Endodermal cell (in vitro differentiated cells): ENCODE results near the gene CUEDC2. TPM values are rescaled to one million over a fixed set of nuclear protein-coding genes. Genes with fewer than 3 reads are reported as not detected.

Experiments
- DNase-seq: peaks from one replicate; pipeline ENCODE4 v3.0.0-alpha.2; 2017
- H3K27ac ChIP-seq: 2 replicates; pipeline ENCODE4 v1.5.1; 2013; ENCODE audit warnings: mild to moderate bottlenecking, low read depth, low read length, moderate library complexity
- H3K27me3 ChIP-seq: 2 replicates; pipeline ENCODE4 v1.6.1; 2013; ENCODE audit warnings: mild to moderate bottlenecking, low read length, moderate library complexity; ENCODE audit not compliant: insufficient read depth, control insufficient read depth, poor library complexity, severe bottlenecking
- H3K36me3 ChIP-seq: 2 replicates; pipeline ENCODE4 v1.7.0; 2013; ENCODE audit warnings: mild to moderate bottlenecking, low read length, moderate library complexity; ENCODE audit not compliant: control insufficient read depth, insufficient read depth
- H3K4me1 ChIP-seq: one replicate; pipeline ENCODE4 v1.7.0; 2013; ENCODE audit warnings: low read length; ENCODE audit not compliant: control insufficient read depth, insufficient read depth
- H3K4me3 ChIP-seq: 2 replicates; pipeline ENCODE4 v1.5.1; 2013; ENCODE audit warnings: mild to moderate bottlenecking, low read length, moderate library complexity
- H3K9ac ChIP-seq: 2 replicates; pipeline ENCODE4 v1.6.1; 2013; ENCODE audit warnings: mild to moderate bottlenecking, low read length, moderate library complexity; ENCODE audit not compliant: poor library complexity, severe bottlenecking; ENCODE audit errors: extremely low read depth
- H3K9me3 ChIP-seq: 2 replicates; pipeline ENCODE4 v1.6.1; 2013; ENCODE audit warnings: mild to moderate bottlenecking, low read length, moderate library complexity; ENCODE audit not compliant: control insufficient read depth
- H3K27ac Mint-ChIP-seq: 2 replicates; pipeline ENCODE4 v1.8.0; 2020; ENCODE audit warnings: mixed read lengths
- H3K27me3 Mint-ChIP-seq: 2 replicates; pipeline ENCODE4 v1.8.0; 2021; ENCODE audit warnings: mild to moderate bottlenecking, mixed read lengths; ENCODE audit not compliant: insufficient read depth
- H3K36me3 Mint-ChIP-seq: 2 replicates; pipeline ENCODE4 v1.8.0; 2020; ENCODE audit warnings: low read depth, mixed read lengths
- H3K4me1 Mint-ChIP-seq: 2 replicates; pipeline ENCODE4 v1.8.0; 2020; ENCODE audit warnings: mixed read lengths
- H3K4me3 Mint-ChIP-seq: 2 replicates; pipeline ENCODE4 v1.8.0; 2020; ENCODE audit warnings: mild to moderate bottlenecking, moderate library complexity, mixed read lengths
- H3K9me3 Mint-ChIP-seq: 2 replicates; pipeline ENCODE4 v1.8.0; 2020; ENCODE audit warnings: mild to moderate bottlenecking, mixed read lengths
- WGBS, 2 experiments: methylation state at CpG; one replicate each; pipeline versions ENCODE4 v1.1.5 to v1.1.7; 2013; ENCODE audit warnings: missing lambda C conversion rate in 2 of 2, mixed read lengths in 1 of 2; ENCODE audit not compliant: insufficient coverage in 1 of 2, insufficient read length in 1 of 2; 5-methylcytosine and 5-hydroxymethylcytosine counted together
- microRNA-seq: library from miRNA; unstranded; fragments of <30 nt; microRNA quantifications from one replicate; pipeline ENCODE4 v1.2.0, GENCODE V29; 2020; ENCODE audit warnings: borderline microRNAs expressed
- total RNA-seq, 2 donors: library from RNA; stranded (reverse); fragmentation: NEBNext Ultra II Directional in 1 of 2; extraction: Animal tissue kit (Norgen Biotek cat#: 25700) in 1 of 2; gene quantifications; 2 replicates in 1 of 2; 3 replicates in 1 of 2; pipeline ENCODE4 v1.2.1, GENCODE V29; 2021
- TF ChIP-seq, protein P1 (sequence below): fragments of 200-600 bp; sonication (generic); conservative IDR thresholded peaks from 2 replicates; pipeline ENCODE4 v1.5.0; 2021; ENCODE audit warnings: antibody characterized with exemption, mild to moderate bottlenecking

The CUEDC2 gene
- total RNA-seq, 2 donors from 2014 or later: 51.7 to 82.9 TPM

DNA sequence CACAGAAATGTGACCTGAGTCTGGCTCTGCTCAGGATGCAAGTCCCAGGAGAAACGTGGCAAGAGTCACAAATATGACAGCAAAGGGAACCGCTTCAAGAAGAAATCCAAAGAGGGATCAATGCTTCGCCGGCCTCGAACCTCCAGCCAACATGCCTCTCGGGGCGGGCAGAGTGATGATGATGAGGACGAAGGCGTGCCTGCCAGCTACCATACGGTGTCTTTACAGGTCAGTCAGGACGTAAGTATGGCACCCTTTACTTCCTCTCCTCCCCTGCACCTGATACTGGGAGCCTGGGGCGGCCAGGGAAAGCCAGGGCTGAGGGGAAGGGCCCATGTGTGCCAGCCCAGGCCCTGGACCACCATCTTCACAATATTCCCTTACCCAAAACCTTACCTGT lies 55.5 kb downstream of the CUEDC2 start:
- WGBS, 2 experiments: 94 to 99% methylated on average over 10 to 12 of the region's 12 CpGs

DNA sequence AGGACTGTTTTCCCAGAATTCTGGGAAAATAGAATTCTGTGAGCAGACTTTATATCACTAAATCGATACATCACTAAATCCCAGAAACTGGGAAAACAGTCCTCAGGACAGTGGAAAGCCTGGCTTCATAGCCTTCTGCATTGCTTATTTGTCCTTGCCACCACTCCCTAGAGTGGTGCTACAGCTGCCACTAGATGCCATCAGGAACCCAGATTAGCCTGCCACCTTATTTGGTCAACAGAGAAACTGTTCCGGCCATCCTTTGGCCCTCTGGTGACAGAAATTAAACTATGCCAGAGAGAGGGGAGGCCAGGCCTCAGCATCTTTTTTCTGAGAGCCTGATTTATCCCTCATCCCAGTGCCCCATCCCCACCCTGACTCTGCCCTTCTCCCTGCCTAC lies 56.5 kb downstream of the CUEDC2 start:
- H3K9ac ChIP-seq: no peak overlapping the region
- DNase-seq: no peak
- no peak overlapping the region for H3K4me3 Mint-ChIP-seq
- H3K36me3 Mint-ChIP-seq: peaks cover 60% of the 10 kb centered on the region
- H3K27ac Mint-ChIP-seq: no peak overlapping the region
- H3K36me3 ChIP-seq: peaks cover 66% of the 10 kb centered on the region
- H3K4me1 ChIP-seq: no peaks in the 10 kb centered on the region
- no peak overlapping the region for H3K27ac ChIP-seq
- H3K4me3 ChIP-seq: no peak overlapping the region
- no peaks in the 10 kb centered on the region for H3K27me3 ChIP-seq
- no peaks in the 10 kb centered on the region for H3K9me3 ChIP-seq
- 86 to 88% methylated on average over 2 of the region's 2 CpGs for WGBS, 2 experiments
- TF ChIP-seq, protein P1, sequence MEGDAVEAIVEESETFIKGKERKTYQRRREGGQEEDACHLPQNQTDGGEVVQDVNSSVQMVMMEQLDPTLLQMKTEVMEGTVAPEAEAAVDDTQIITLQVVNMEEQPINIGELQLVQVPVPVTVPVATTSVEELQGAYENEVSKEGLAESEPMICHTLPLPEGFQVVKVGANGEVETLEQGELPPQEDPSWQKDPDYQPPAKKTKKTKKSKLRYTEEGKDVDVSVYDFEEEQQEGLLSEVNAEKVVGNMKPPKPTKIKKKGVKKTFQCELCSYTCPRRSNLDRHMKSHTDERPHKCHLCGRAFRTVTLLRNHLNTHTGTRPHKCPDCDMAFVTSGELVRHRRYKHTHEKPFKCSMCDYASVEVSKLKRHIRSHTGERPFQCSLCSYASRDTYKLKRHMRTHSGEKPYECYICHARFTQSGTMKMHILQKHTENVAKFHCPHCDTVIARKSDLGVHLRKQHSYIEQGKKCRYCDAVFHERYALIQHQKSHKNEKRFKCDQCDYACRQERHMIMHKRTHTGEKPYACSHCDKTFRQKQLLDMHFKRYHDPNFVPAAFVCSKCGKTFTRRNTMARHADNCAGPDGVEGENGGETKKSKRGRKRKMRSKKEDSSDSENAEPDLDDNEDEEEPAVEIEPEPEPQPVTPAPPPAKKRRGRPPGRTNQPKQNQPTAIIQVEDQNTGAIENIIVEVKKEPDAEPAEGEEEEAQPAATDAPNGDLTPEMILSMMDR: no peak
- no peaks in the 10 kb centered on the region for H3K27me3 Mint-ChIP-seq
- no peaks in the 10 kb centered on the region for H3K9me3 Mint-ChIP-seq
- no peaks in the 10 kb centered on the region for H3K4me1 Mint-ChIP-seq

More for the DNA sequence above, 55.5 kb downstream of the CUEDC2 start:
- H3K36me3 Mint-ChIP-seq: peaks cover 56% of the 10 kb centered on the region
- no peak overlapping the region for H3K4me3 Mint-ChIP-seq
- no peak overlapping the region for H3K27ac ChIP-seq
- no peaks in the 10 kb centered on the region for H3K9me3 Mint-ChIP-seq
- no peaks in the 10 kb centered on the region for H3K9me3 ChIP-seq
- peaks cover 63% of the 10 kb centered on the region for H3K36me3 ChIP-seq
- no peaks in the 10 kb centered on the region for H3K27me3 Mint-ChIP-seq
- no peak overlapping the region for H3K9ac ChIP-seq
- no peak overlapping the region for H3K4me3 ChIP-seq
- no peaks in the 10 kb centered on the region for H3K4me1 Mint-ChIP-seq
- no peak for DNase-seq
- H3K27ac Mint-ChIP-seq: no peak overlapping the region
- TF ChIP-seq, protein P1: no peak
- H3K27me3 ChIP-seq: no peaks in the 10 kb centered on the region
- no peaks in the 10 kb centered on the region for H3K4me1 ChIP-seq

DNA sequence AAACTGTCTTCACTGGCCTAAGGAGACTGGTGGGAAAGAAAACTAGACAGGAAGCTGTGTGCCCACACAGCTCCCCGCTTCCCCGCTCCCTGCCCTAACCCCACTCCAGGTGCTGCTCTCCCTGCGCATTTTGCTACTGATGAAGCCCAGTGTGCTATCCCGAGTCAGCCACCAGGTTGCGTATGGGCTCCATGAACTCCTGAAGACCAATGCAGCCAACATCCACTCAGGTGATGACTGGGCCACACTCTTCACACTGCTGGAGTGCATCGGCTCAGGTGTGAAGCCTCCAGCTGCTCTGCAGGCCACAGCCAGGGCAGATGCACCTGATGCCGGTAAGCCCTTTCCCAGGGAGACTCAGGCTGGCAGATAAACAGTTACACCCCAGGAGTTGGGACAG lies 57.1 kb downstream of the CUEDC2 start:
- TF ChIP-seq, protein P1: peak; percentile 64
- Mint-ChIP-seq H3K4me3 (no peak overlapping the region), H3K9me3 (no peaks in the 10 kb centered on the region), H3K4me1 (no peaks in the 10 kb centered on the region), H3K36me3 (peaks cover 60% of the 10 kb centered on the region), H3K27ac (no peak overlapping the region), H3K27me3 (no peaks in the 10 kb centered on the region)
- H3K36me3 ChIP-seq: peaks cover 68% of the 10 kb centered on the region
- H3K27ac ChIP-seq: no peak overlapping the region
- no peak overlapping the region for H3K4me3 ChIP-seq
- no peak overlapping the region for H3K9ac ChIP-seq
- peak; percentile 77 for DNase-seq
- H3K27me3 ChIP-seq: no peaks in the 10 kb centered on the region
- no peaks in the 10 kb centered on the region for H3K9me3 ChIP-seq
- 92 to 94% methylated on average over 7 of the region's 7 CpGs for WGBS, 2 experiments
- H3K4me1 ChIP-seq: no peaks in the 10 kb centered on the region

Small RNA genes lying within 50 kb of the gene (microRNA-seq; reads per million reads assigned to microRNA genes)
- 113 reads per million, percentile 75 among the genes with 10 or more reads in this experiment for gene MIR146B

Other genes with a start within 250 kb of the CUEDC2 start
- not detected for gene ELOVL3, start 206.3 kb downstream of the CUEDC2 start, total RNA-seq
- gene PITX3, start 191.1 kb downstream of the CUEDC2 start, total RNA-seq: not detected
- gene GBF1, start 187.0 kb downstream of the CUEDC2 start, total RNA-seq: 10 to 100 TPM; 31.1 to 31.4 TPM
- gene NFKB2, start 36.9 kb downstream of the CUEDC2 start, total RNA-seq: 10 to 100 TPM; 28.7 to 45.2 TPM
- 1 to 10 TPM; 2.8 to 8.3 TPM for gene PSD, start 13.8 kb downstream of the CUEDC2 start, total RNA-seq
- 10 to 100 TPM in 1 of 2 donors, 1 to 10 TPM in 1; 9.7 to 11.4 TPM for gene FBXL15, start 11.7 kb downstream of the CUEDC2 start, total RNA-seq
- under 1 TPM; 0.35 to 0.93 TPM for gene C10orf95, start 19.0 kb upstream of the CUEDC2 start, total RNA-seq
- gene ACTR1A, start 70.1 kb upstream of the CUEDC2 start, total RNA-seq: 100 to 1,000 TPM in 1 of 2 donors, 10 to 100 TPM in 1; 91.6 to 114 TPM
- 10 to 100 TPM; 19.1 to 20.6 TPM for gene SUFU, start 71.4 kb upstream of the CUEDC2 start, total RNA-seq
- gene TRIM8, start 211.9 kb upstream of the CUEDC2 start, total RNA-seq: 10 to 100 TPM; 27.7 to 32.7 TPM